H1 (cell line): ENCODE data around the gene PRDM15. TPM values are rescaled to one million over a fixed set of nuclear protein-coding genes. Genes with fewer than 3 reads are reported as not detected.

Experiments used
- RFX5 ChIP-seq: IDR thresholded peaks from 2 replicates; pipeline ENCODE4 v1.6.1; 2011; ENCODE audit warnings: low read depth, low read length, improper control_type of control experiment, borderline replicate concordance
- polyA plus RNA-seq, 7 experiments: library from polyadenylated mRNA; depleted of rRNA in 3 of 7; stranded (reverse) in 5 of 7; unstranded in 2 of 7; fragments of >200 nt in 5 of 7; fragments of 200-250 nt in 2 of 7; gene quantifications; 1 replicate in 5 of 7; 2 replicates in 1 of 7; 4 replicates in 1 of 7; pipeline versions ENCODE4 v1.2.1 to v1.2.3, GENCODE V29; 2011 to 2013; ENCODE audit warnings: missing spikeins in 2 of 7, mixed read lengths in 2 of 7
- total RNA-seq: library from RNA; stranded (reverse); fragmentation: NEBNext Ultra II Directional; extraction: Animal tissue kit (Norgen Biotek cat#: 25700); gene quantifications from 2 replicates; pipeline ENCODE4 v1.2.1, GENCODE V29; 2021

The PRDM15 gene
- total and polyA plus RNA-seq, 2 of the 8 experiments (the other 6 are each of a cell fraction or from before 2014, with no cell fraction given), result 9.7 to 10.5 TPM

GRCh38 chr21:41825216-41825615, 53.9 kb downstream of the PRDM15 start (continued):
- TF ChIP-seq RFX5, result no peak
